ENCODE data around the gene BBX. TPM values are rescaled to one million over a fixed set of nuclear protein-coding genes. Genes with fewer than 3 reads are reported as not detected.

BBX gene
- total RNA-seq, 1 donor = 81.8 TPM

DNA sequence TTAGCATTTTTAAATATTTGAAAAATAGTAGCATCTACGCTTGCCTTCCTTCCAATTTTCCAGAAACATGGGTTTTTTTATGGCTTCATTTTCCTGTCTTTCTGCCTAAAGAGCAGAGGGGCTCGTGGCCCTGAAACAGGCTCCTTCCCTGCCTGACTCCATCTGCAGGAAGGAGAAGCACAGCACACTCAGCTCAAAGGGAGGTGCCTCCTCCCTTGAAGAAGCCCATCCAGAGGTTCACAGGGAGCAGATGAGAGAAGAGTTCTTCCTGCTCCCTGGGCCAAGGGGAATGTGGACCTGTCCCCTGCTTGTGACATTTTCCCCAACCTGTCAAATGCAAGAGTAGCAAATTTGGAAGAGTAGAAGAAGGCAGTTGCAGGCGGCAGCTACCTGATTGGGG lies 55.8 kb downstream of the BBX start:
- no peak for DNase-seq (ENCODE audit: low read depth)
- H3K4me3 ChIP-seq (ENCODE audit: low read depth, low read length) = no peak overlapping the region
- TF ChIP-seq, protein P1, sequence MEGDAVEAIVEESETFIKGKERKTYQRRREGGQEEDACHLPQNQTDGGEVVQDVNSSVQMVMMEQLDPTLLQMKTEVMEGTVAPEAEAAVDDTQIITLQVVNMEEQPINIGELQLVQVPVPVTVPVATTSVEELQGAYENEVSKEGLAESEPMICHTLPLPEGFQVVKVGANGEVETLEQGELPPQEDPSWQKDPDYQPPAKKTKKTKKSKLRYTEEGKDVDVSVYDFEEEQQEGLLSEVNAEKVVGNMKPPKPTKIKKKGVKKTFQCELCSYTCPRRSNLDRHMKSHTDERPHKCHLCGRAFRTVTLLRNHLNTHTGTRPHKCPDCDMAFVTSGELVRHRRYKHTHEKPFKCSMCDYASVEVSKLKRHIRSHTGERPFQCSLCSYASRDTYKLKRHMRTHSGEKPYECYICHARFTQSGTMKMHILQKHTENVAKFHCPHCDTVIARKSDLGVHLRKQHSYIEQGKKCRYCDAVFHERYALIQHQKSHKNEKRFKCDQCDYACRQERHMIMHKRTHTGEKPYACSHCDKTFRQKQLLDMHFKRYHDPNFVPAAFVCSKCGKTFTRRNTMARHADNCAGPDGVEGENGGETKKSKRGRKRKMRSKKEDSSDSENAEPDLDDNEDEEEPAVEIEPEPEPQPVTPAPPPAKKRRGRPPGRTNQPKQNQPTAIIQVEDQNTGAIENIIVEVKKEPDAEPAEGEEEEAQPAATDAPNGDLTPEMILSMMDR (IDR thresholded peaks at IDR 0.05; ENCODE audit: insufficient read depth, low read length) = no peak

DNA sequence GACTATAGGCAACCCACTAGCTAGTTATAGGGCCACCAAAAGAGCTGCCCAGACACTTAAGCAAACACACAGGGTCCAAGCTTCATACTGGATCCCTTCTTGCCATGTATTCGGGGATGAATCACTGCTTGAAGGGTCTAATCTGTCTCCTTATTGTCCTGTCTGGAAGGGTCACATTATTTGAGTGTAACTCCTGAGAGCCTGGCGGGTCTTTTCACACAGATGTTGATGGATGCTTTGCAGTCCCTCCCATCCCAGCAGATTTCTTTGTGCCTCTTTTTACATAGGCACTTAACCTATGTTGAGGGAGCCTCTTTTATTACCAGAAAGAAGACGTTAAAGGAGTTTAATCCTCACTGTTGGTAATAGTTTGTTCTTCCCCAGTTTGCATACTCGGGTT lies 56.6 kb downstream of the BBX start:
- H3K4me3 ChIP-seq (ENCODE audit: low read depth, low read length) = no peak overlapping the region
- TF ChIP-seq, protein P1 (IDR thresholded peaks at IDR 0.05; ENCODE audit: insufficient read depth, low read length) = no peak
- no peak for DNase-seq (ENCODE audit: low read depth)

DNA sequence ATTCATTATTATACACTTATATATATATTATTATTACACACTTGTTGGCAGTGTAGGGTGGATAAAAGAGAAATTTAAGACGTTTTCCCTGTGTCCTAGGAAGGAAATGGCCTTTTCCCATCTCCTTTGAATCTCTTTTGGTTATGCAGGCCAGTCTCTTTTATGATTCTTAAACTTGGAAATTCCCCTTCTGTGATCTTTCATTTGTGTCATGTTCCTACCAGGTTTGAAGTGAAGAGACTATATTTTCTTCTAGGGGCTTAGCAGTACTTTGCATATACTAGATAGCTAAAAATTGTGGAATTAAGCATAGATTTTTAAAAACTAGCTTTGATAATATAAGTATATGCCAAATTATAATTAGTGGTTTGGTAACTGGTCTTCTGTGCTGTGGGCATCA lies 58.5 kb downstream of the BBX start:
- H3K4me3 ChIP-seq (ENCODE audit: low read depth, low read length) = no peak overlapping the region
- DNase-seq (ENCODE audit: low read depth) = no peak
- TF ChIP-seq, protein P1 (IDR thresholded peaks at IDR 0.05; ENCODE audit: insufficient read depth, low read length) = no peak

DNA sequence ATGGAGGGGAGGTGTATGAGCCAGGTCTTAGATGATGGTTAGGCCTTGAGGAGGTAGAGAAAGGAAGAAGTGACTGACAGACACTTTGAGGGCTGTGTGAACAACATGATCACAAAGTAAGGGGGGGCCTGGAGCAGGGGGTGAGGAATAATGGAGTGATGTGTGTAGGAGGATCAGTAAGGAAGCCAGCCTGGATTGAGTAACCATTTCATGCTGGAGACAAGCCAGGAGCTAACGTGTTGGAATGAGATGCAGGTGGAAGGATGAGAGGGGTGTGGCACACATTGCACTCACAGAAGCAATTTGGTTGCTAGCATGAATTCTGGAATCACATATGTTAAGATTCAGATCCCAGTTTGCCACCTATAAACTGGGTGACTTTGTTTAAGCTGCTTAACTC lies 65.5 kb downstream of the BBX start:
- no peak for DNase-seq (ENCODE audit: low read depth)
- no peak overlapping the region for H3K4me3 ChIP-seq (ENCODE audit: low read depth, low read length)
- TF ChIP-seq, protein P1 (IDR thresholded peaks at IDR 0.05; ENCODE audit: insufficient read depth, low read length) = no peak

DNA sequence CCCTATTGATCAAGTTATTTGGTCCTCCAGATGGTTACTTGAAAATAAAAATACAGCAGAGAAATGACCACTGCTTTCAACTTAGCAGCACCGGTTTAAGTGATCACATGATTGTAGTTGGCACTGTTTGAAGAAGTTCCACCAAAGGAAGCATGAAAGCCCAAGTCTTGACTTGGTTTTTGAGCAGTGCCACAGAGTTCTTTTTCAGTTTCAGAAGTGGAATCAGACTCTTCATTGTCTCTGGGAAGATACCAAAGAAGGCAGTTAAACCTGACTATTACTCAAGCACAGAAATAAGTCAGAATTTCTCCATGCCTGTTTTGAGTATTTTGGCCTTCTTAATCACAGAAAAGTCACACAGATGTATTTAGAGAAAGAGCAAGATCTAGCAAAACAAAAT lies 66.7 kb downstream of the BBX start:
- no peak overlapping the region for H3K4me3 ChIP-seq (ENCODE audit: low read depth, low read length)
- TF ChIP-seq, protein P1 (IDR thresholded peaks at IDR 0.05; ENCODE audit: insufficient read depth, low read length) = no peak
- DNase-seq (ENCODE audit: low read depth) = no peak

DNA sequence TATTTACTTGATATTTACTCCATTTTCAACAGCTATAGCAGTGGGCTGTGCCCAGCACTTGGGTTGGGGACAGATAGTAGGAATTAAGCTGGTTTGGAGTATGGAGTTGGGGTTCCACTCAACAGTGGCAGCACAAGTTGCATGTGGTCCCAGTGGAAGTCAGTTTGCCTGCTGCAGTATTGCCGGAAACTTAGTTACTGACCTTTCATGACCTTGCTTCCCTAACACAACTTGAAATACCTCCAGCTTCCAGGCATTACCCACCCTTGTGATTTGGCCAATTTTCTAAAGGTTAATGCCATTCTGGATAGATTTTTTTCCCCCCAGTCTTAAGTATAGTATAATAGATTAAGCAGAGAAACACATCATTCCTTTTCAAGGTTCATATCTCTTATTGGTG lies 68.0 kb downstream of the BBX start:
- no peak for DNase-seq (ENCODE audit: low read depth)
- H3K4me3 ChIP-seq (ENCODE audit: low read depth, low read length) = no peak overlapping the region
- TF ChIP-seq, protein P1 (IDR thresholded peaks at IDR 0.05; ENCODE audit: insufficient read depth, low read length) = no peak

DNA sequence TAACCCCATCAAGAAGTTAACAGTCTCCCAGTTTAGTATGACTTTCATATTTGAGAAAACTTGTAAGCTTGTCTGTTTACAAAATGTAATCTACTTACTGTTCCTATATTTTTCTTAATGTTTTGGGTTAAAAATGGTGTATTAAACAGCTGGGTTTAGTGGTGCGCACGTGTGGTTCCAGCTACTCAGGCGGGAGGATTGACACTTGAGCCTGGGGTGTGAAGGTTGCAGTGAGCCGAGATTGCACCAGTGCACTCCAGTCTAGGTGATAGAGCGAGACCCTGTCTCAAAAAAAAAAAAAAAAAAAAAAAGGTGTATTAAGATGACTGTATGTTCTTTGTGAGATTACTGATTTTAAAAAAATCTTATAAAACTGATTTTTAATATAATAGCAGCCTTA lies 69.3 kb downstream of the BBX start:
- H3K4me3 ChIP-seq (ENCODE audit: low read depth, low read length) = no peak overlapping the region
- no peak for DNase-seq (ENCODE audit: low read depth)
- TF ChIP-seq, protein P1 (IDR thresholded peaks at IDR 0.05; ENCODE audit: insufficient read depth, low read length) = no peak
